Measurements from ENCODE around the gene CLPX. TPM values are rescaled to one million over a fixed set of nuclear protein-coding genes. Genes with fewer than 3 reads are reported as not detected.
A peak's percentile ranks its signal among the peaks of the same experiment; 100 is the strongest.
"Not testable (repeated sequence)": the region's sequence is repeated elsewhere in the genome, so short reads cannot be mapped to it uniquely, and the experiment has no call there.

The CLPX gene
- polyA plus RNA-seq, 1 donor: 39.5 TPM

GRCh38 chr15:65101891-65102708, 83.0 kb downstream of the CLPX start:
- no peak for DNase-seq (ENCODE audit: low read depth)

- DNase-seq (ENCODE audit: low read depth): peak; percentile 39
Measured at GRCh38 chr15:65101411-65101890, 83.7 kb downstream of the CLPX start.

DNA sequence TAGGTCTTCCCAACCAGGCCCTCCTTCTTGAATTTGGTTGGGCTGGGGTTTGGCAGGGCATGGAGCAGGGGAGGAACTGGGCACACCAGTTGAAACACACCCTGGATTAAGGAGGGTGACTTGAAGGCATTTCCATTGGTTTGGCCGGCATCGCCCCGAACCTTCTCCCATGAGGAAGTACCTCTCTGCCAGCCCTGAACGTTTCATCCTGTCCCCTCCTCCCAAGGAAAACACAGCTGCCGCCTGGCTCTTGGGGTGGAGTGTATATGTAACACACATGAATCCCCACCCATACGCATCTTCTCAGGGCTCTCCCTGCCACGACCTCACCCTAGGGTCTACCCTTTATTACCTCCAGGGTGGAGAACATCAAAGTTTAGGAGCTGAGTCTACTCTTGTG, 84.7 kb downstream of the CLPX start:
- DNase-seq (ENCODE audit: low read depth): no peak

GRCh38 chr15:65099801-65100200, 85.3 kb downstream of the CLPX start:
- DNase-seq (ENCODE audit: low read depth): not testable (repeated sequence)

DNA sequence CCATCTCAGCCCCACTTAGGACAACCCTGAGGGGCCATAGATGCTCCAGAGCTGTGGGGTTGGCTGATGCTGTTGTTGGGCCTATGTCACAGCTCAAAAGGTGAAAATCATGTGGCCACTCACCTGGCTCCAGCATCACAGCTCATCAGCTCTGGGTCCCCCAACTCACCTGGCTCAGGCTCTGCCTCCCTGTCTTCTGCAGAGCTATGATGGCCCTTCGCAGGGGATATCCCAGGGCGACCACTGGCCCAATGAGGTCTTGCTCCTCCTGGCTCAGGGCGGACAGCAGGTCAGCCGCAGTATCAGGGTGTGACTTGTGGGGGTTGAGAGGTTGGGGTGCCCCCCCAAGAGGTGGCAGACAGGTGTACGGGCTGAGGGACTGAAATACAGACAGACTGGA, 85.8 kb downstream of the CLPX start:
- no peak for DNase-seq (ENCODE audit: low read depth)

Other genes starting within 250 kb of the CLPX start
- gene SPG21, start 195.4 kb downstream of the CLPX start, polyA plus RNA-seq (ENCODE audit: insufficient read length): 84.3 TPM
- gene MTFMT, start 155.7 kb downstream of the CLPX start, polyA plus RNA-seq (ENCODE audit: insufficient read length): 8.5 TPM
- gene SLC51B, start 140.0 kb downstream of the CLPX start, polyA plus RNA-seq (ENCODE audit: insufficient read length): 1.3 TPM
- 12.7 TPM for gene RASL12, start 117.4 kb downstream of the CLPX start, polyA plus RNA-seq (ENCODE audit: insufficient read length)
- gene KBTBD13, start 108.6 kb downstream of the CLPX start, polyA plus RNA-seq (ENCODE audit: insufficient read length): 2.0 TPM
- 4.8 TPM for gene UBAP1L, start 70.1 kb downstream of the CLPX start, polyA plus RNA-seq (ENCODE audit: insufficient read length)
- 19.5 TPM for gene PDCD7, start 51.5 kb downstream of the CLPX start, polyA plus RNA-seq (ENCODE audit: insufficient read length)
- gene CILP, start 26.1 kb upstream of the CLPX start, polyA plus RNA-seq (ENCODE audit: insufficient read length): 22.1 TPM
- 13.0 TPM for gene PARP16, start 101.5 kb upstream of the CLPX start, polyA plus RNA-seq (ENCODE audit: insufficient read length)
- not detected for gene RNU5A-1, start 110.7 kb upstream of the CLPX start, polyA plus RNA-seq (ENCODE audit: insufficient read length)
- gene RNU5B-1, start 119.3 kb upstream of the CLPX start, polyA plus RNA-seq (ENCODE audit: insufficient read length): not detected
- gene IGDCC3, start 192.7 kb upstream of the CLPX start, polyA plus RNA-seq (ENCODE audit: insufficient read length): 3.7 TPM
- gene IGDCC4, start 237.6 kb upstream of the CLPX start, polyA plus RNA-seq (ENCODE audit: insufficient read length): 95.6 TPM

Data from forelimb muscle (tissue), 1 donor.